HUES48 (cell line): ENCODE results near the gene RTF1.

Experiments used
- H3K27ac ChIP-seq: one replicate; pipeline ENCODE4 v1.7.0; 2013; ENCODE audit warnings: low read depth, low read length, inconsistent platforms
- H3K27me3 ChIP-seq: 2 replicates; pipeline ENCODE4 v1.6.1; 2013; ENCODE audit warnings: mild to moderate bottlenecking, low read length; ENCODE audit not compliant: control insufficient read depth, insufficient read depth
- H3K36me3 ChIP-seq: 2 replicates; pipeline ENCODE4 v1.6.1; 2013; ENCODE audit warnings: low read length; ENCODE audit not compliant: control insufficient read depth, insufficient read depth
- H3K4me1 ChIP-seq: 2 replicates; pipeline ENCODE4 v1.6.1; 2013; ENCODE audit warnings: mild to moderate bottlenecking, low read length; ENCODE audit not compliant: control insufficient read depth, insufficient read depth
- H3K4me3 ChIP-seq: 2 replicates; pipeline ENCODE4 v1.5.1; 2013; ENCODE audit warnings: mild to moderate bottlenecking, low read depth, low read length
- H3K9ac ChIP-seq: 2 replicates; pipeline ENCODE4 v1.6.1; 2013; ENCODE audit warnings: mild to moderate bottlenecking, low read depth, low read length, moderate library complexity
- H3K9me3 ChIP-seq: 2 replicates; pipeline ENCODE4 v1.6.1; 2013; ENCODE audit warnings: low read length; ENCODE audit not compliant: control insufficient read depth, insufficient read depth

Gene RTF1

DNA sequence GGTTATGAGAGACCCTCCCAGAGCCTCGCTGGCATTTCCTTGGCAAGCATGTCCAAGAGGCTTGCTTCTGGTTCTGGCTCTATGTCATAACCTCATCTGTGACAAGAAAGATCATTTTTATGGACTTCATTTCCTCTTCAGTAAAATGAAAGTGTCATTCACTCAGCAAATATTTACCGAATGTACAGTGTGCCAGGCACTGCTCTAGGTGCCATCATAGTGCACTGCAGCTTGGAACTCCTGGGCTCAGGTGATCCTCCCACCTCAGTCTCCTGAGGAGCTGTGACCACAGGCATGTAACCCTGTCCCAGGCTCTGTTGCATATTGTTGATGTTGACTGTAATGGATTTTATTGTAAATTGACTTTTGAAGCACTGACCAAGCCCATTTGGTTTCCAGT is 58.0 kb downstream of the RTF1 start:
- Histone ChIP-seq H3K36me3 (peaks cover 81% of the 10 kb centered on the region), H3K27ac (no peak overlapping the region), H3K27me3 (no peaks in the 10 kb centered on the region), H3K4me1 (no peaks in the 10 kb centered on the region), H3K9me3 (no peaks in the 10 kb centered on the region), H3K9ac (no peak overlapping the region), H3K4me3 (no peak overlapping the region)

DNA sequence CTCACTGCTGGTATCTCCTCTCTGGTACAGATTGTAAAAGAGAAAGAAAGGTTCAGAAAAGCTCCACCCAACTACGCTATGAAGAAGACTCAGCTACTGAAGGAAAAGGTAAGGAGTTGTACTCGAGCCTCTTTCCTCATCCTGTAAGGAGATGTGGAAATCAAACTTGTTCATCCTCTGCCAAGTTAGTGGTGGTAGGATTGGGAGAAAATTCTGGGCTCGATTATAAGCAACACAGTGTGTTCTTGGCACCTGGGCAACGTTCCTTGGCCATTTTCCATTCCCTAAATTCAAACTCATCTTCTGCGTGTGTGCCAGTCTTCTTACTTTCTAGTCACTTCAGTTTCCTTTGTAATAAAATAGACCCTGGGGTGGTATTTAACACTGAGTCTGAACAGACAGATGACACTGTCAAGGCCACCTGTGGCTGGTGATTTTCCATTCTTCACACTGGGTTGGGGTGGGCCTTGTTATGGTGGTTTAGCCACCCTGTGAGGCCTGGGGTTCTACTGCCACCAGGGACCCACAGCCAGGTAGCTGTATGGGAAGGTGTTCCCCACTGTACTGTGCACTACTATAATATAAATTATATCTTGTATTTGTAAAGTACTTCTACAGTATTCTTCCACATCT is 59.6 kb downstream of the RTF1 start:
- Histone ChIP-seq H3K9ac (no peak overlapping the region), H3K27ac (no peak overlapping the region), H3K4me1 (no peaks in the 10 kb centered on the region), H3K9me3 (no peaks in the 10 kb centered on the region), H3K4me3 (no peak overlapping the region), H3K27me3 (no peaks in the 10 kb centered on the region), H3K36me3 (peaks cover 83% of the 10 kb centered on the region)

GRCh38 chr15:41480396-41481140 is 63.7 kb downstream of the RTF1 start:
- peaks cover 77% of the 10 kb centered on the region for H3K36me3 ChIP-seq

DNA sequence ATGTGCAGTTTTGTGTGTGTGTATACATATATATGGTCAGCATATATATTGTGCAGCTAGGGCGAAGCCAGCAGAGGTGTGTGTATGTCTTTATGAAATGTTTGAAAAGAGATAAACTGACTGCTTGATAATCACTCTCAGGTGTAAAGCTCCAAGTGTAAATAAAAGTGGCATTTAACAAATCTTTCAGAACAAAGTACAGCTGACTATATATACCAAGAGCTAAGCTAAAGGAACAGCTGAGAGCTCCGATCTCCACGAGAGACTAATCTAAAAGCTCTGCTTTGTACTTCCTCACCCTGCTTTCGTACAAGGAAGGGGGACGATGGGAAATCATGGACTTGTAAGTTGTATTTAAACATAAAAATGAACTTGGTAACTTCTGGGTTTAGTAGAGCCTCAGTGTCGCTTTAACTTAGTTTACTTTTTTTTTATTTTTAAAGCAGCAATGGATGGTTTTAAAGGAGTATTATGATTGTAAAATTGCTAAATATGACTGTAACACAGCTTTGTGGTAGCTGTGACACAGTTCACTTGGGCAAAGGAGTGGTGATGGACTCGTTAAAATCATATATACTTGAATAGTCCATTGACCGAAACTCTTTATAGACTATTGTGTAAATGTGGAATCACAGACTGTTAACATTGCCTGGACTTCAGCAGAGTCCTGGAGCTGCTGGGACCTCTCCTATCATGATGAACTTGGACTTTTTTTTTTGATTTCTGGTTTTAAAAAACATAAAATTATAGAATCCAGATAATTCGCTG is 65.4 kb downstream of the RTF1 start:
- H3K9me3 ChIP-seq: no peaks in the 10 kb centered on the region
- no peak overlapping the region for H3K9ac ChIP-seq
- peaks cover 60% of the 10 kb centered on the region for H3K36me3 ChIP-seq
- H3K27me3 ChIP-seq: no peaks in the 10 kb centered on the region
- H3K27ac ChIP-seq: no peak overlapping the region
- no peak overlapping the region for H3K4me3 ChIP-seq
- H3K4me1 ChIP-seq: no peaks in the 10 kb centered on the region

More at GRCh38 chr15:41480396-41481140, 63.7 kb downstream of the RTF1 start:
- Histone ChIP-seq H3K4me3 (no peak overlapping the region), H3K9me3 (no peaks in the 10 kb centered on the region), H3K27ac (no peak overlapping the region), H3K9ac (no peak overlapping the region), H3K27me3 (no peaks in the 10 kb centered on the region), H3K4me1 (no peaks in the 10 kb centered on the region)

DNA sequence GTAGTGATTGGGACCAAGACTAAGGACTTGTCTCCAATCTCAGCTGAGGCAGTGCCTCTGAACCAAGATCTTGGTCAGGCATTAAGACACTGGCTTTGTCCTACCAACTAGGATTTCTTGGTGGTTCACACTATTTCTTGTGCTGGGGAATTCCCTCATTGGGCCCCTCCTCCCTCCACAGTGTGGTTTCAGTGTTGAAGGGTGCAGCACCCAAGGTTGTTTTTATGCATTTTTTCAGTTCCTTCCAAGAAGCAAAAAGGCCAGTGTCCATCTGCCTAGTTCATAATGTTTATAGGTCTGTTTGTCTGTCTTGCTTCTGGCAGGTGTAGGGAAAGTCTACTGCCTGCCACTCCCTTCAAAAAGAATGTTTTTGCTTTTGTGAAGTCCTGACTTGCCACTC is 66.2 kb downstream of the RTF1 start:
- Histone ChIP-seq H3K9ac (no peak overlapping the region), H3K27me3 (no peaks in the 10 kb centered on the region), H3K4me1 (no peaks in the 10 kb centered on the region), H3K9me3 (no peaks in the 10 kb centered on the region), H3K27ac (no peak overlapping the region), H3K36me3 (peaks cover 53% of the 10 kb centered on the region), H3K4me3 (no peak overlapping the region)

DNA sequence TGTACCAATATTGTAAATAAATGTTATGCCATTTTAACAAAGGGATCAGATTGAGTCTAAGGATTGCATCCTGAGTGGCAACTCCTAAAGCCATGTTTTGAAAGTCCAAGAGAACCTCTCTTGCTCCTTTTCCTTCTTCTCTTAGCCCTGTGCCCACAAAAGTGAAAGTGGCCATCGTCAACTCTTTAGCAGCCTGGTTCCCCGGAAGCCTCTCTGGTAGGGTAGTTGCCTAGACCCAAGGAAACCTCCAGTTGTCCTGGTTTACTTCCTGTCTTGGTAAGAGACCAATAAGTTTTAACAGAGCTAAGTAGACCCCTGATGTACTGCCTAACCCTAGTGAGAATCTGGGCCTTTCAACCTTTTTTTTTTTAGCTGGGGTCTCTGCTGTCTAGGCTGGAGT is 66.6 kb downstream of the RTF1 start:
- Histone ChIP-seq H3K9me3 (no peaks in the 10 kb centered on the region), H3K9ac (no peak overlapping the region), H3K4me3 (no peak overlapping the region), H3K36me3 (peaks cover 49% of the 10 kb centered on the region), H3K4me1 (no peaks in the 10 kb centered on the region), H3K27ac (no peak overlapping the region), H3K27me3 (no peaks in the 10 kb centered on the region)

DNA sequence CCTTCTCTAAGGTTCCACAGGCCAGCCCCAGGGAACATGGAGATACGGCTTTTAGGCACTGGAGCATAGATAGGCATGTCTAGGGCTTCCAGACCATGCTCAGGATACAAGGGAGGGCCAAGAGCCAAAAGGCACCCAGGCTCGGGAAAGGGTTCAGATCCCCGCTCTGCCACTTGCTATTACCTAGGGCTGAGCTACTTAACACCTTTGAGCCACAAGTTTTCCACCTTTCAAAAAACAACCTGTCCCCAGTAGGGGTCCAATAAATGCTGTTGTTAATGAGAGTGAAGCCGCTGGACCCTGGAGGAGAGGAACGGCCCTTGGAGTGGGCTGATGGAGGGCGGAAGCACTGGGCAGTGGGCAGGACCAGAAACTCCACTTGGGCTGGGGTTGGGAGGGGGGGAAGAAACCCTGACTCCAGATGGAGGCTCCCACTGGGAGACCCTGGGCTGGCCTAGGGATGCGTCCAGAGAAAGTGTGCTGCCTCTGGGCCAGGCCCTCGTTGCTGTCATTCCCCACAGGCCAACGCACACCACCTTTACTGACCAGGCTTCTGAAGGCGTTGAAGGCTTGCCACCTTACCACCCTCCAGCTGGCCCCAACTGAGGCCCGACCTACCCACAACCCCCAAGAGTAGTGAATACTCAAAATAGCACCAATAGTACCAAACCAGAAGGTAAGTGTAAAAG is 68.2 kb downstream of the RTF1 start:
- H3K4me1 ChIP-seq: no peaks in the 10 kb centered on the region
- H3K4me3 ChIP-seq: no peak overlapping the region
- no peaks in the 10 kb centered on the region for H3K9me3 ChIP-seq
- no peak overlapping the region for H3K27ac ChIP-seq
- no peak overlapping the region for H3K9ac ChIP-seq
- no peaks in the 10 kb centered on the region for H3K27me3 ChIP-seq
- peaks cover 34% of the 10 kb centered on the region for H3K36me3 ChIP-seq

DNA sequence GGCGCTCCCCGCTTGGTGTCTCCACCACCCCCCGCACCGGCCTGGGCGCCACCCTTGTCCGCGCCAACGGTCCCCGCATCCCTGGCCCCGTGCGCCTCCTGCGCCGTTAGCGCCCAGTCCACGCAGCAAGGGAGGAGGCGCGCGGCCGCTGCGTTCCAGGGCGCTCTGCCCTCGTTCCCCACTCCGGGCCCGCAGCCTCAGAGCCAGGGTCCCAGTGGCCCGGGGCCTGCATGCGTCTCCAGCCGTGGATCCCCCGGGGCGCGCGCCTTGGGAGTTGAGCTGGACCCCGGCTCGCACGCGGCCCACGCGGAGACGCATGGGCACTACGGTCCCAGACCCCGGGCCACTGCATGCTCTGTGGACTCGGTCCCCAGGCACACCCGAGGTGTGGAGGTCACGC is 69.4 kb downstream of the RTF1 start:
- Histone ChIP-seq H3K27me3 (peaks cover 10% of the 10 kb centered on the region), H3K36me3 (peaks cover 22% of the 10 kb centered on the region), H3K9ac (no peak overlapping the region), H3K4me1 (no peaks in the 10 kb centered on the region), H3K4me3 (no peak overlapping the region), H3K27ac (no peak overlapping the region), H3K9me3 (no peaks in the 10 kb centered on the region)

DNA sequence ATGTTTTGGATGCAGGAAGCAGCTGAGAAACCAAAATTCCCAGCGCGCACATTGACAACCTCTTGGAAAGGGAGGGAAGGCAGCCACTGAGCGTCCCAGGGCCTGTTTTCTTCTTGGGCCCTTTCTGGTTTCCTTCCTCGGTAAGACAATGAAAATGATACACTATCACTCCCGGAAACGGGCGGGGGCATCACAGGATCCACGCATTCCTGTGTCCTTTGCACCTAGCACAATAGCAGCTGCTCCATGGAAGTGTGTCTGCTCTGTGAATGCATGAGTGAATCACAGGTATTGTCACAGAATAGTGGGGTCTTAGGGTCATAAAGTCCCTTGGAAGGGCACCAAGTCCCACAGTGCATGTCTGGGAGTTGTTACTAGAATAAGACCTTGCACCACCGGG is 70.5 kb downstream of the RTF1 start:
- H3K36me3 ChIP-seq: peaks cover 13% of the 10 kb centered on the region
- no peak overlapping the region for H3K4me3 ChIP-seq
- no peaks in the 10 kb centered on the region for H3K4me1 ChIP-seq
- H3K27ac ChIP-seq: no peak overlapping the region
- H3K27me3 ChIP-seq: peaks cover 21% of the 10 kb centered on the region
- no peak overlapping the region for H3K9ac ChIP-seq
- no peaks in the 10 kb centered on the region for H3K9me3 ChIP-seq

DNA sequence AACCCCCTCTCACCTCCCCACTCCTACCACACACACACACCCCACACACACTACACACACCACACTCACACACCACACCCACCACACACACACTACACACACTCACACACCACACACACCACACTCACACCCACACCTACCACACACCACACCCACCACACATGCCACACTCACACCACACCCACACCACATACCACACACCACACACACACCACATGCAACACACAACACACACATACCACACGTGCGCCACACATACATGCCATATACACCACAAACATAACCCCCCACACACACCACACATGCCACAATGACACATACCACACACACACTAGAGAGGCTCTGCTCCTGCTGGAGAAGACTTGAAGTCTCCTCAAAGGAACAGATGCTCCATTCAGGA is 70.9 kb downstream of the RTF1 start:
- peaks cover 25% of the 10 kb centered on the region for H3K27me3 ChIP-seq
- H3K9me3 ChIP-seq: no peaks in the 10 kb centered on the region
- H3K36me3 ChIP-seq: peaks cover 9% of the 10 kb centered on the region; the same call in 1 of the 2 replicates
- no peak overlapping the region for H3K27ac ChIP-seq
- H3K9ac ChIP-seq: no peak overlapping the region
- H3K4me3 ChIP-seq: no peak overlapping the region
- H3K4me1 ChIP-seq: peaks cover 4% of the 10 kb centered on the region
